ENCODE results near the gene PAQR8.

PAQR8 gene

DNA sequence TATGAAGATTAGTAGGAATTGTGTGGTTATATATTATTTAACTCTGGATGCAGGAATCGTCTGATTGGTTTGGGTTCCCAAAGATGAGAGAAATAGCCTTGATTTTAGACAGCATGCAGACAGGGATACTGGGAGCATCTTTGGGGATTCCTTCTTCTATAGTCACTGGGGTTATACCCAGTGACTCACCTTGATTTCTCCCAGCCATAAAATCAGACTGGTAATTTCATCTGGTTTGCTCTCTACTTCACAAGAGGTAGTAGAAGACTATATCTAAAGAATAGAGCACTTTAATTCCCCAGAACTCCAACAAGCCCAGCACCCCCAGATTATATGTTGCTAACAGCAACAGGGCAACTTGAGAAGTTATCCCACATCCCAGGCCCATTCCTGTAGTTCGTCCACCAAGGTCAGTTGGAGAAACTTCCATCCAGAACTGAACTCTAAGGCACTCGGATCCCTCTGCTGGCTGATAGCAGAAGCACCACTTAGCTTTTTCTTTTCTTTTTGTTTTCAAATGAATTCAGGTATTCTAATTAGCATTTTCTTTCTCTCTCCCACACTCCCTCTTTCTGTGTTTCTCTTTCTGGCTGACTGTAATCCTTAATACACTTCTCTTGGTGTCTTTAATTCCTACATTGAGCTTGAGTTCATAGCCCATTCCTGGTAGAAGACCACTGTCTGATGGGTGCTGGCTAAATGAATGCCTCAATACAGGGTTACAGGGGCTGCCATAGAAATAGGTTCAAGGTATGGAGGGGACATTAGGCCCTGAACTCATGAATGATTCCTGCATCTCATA lies 37.8 kb downstream of the PAQR8 start:
- DNase-seq (ENCODE audit: extremely low read depth, low read depth): no peak
- TF ChIP-seq CTCF (IDR thresholded peaks at IDR 0.05; ENCODE audit: low read depth, low read length): peak; percentile 88

- no peak for TF ChIP-seq CTCF (IDR thresholded peaks at IDR 0.05; ENCODE audit: low read depth, low read length)
- no peak for DNase-seq (ENCODE audit: extremely low read depth, low read depth)
Observed at GRCh38 chr6:52400313-52401041, 38.5 kb downstream of the PAQR8 start.

DNA sequence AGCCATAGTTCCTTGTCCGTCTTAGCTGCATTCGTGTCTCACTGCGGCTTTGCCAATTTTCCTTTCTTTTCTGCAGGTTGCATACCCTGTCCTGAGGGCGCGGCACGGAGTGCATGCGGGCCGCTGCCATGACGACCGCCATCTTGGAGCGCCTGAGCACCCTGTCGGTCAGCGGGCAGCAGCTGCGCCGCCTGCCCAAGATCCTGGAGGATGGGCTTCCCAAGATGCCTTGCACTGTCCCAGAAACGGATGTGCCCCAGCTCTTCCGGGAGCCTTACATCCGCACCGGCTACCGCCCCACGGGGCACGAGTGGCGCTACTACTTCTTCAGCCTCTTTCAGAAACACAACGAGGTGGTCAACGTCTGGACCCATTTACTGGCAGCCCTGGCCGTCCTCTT lies 41.1 kb downstream of the PAQR8 start:
- DNase-seq (ENCODE audit: extremely low read depth, low read depth): no peak
- TF ChIP-seq CTCF (IDR thresholded peaks at IDR 0.05; ENCODE audit: low read depth, low read length): no peak

DNA sequence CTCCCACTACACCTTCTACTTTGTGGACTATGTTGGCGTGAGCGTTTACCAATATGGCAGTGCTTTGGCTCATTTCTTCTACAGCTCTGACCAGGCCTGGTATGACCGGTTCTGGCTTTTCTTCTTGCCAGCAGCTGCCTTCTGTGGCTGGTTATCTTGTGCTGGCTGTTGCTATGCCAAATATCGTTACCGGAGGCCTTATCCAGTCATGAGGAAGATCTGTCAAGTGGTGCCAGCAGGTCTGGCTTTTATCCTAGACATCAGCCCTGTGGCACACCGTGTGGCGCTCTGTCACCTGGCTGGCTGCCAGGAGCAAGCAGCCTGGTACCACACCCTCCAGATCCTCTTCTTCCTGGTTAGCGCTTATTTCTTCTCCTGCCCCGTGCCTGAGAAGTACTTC lies 41.7 kb downstream of the PAQR8 start:
- TF ChIP-seq CTCF (IDR thresholded peaks at IDR 0.05; ENCODE audit: low read depth, low read length): no peak

GRCh38 chr6:52405243-52405642 lies 43.3 kb downstream of the PAQR8 start:
- no peak for DNase-seq (ENCODE audit: extremely low read depth, low read depth)

More for the DNA sequence above, 41.7 kb downstream of the PAQR8 start:
- no peak for DNase-seq (ENCODE audit: extremely low read depth, low read depth)

DNA sequence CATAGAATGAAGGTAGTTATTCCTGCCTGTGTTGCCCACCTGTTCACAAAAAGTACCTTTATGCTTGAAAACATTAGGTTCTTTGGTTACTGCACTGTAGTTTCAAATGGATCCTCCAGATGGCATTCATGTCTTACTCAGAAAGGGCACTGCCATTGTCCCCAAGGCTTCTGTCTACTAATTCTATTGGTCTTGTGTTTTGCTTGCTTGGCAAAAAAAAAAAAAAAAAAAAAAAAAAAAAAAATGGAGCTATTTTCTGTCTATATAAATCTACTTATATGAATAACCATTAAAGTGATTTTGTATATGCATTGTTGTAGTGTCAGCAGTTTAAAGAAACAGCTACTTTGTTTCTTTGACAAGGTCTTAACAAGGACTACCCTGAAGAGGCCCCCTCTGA lies 45.5 kb downstream of the PAQR8 start:
- no peak for DNase-seq (ENCODE audit: extremely low read depth, low read depth)
- TF ChIP-seq CTCF (IDR thresholded peaks at IDR 0.05; ENCODE audit: low read depth, low read length): peak; percentile 54

More at GRCh38 chr6:52405243-52405642, 43.3 kb downstream of the PAQR8 start:
- no peak for TF ChIP-seq CTCF (IDR thresholded peaks at IDR 0.05; ENCODE audit: low read depth, low read length)

- no peak for TF ChIP-seq CTCF (IDR thresholded peaks at IDR 0.05; ENCODE audit: low read depth, low read length)
- DNase-seq (ENCODE audit: extremely low read depth, low read depth): no peak
Observed at GRCh38 chr6:52409499-52409898, 47.5 kb downstream of the PAQR8 start.
